K562 (cell line): Measurements from ENCODE around the gene LAIR1. TPM values are rescaled to one million over a fixed set of nuclear protein-coding genes. Genes with fewer than 3 reads are reported as not detected.

Experiments
- ATAC-seq: fragments of 200-7000 bp; cut with Tn5 transposase; 3 replicates; pipeline ENCODE4 v1.9.1; 2020; ENCODE audit warnings: moderate library complexity
- BruUV-seq: library from RNA; stranded (reverse); fragments of 400-500 nt; replicated peaks from 2 replicates; lab custom pipeline; 2021; lab: Mats Ljungman, UMichigan
- CTCF ChIA-PET: fragments of 300-600 bp; formaldehyde crosslinking; extraction: SDS; loops from one replicate; lab custom pipeline; 2021; ENCODE audit warnings: low intra/inter-chr PET ratio; lab: Yijun Ruan, JAX
- POLR2A ChIA-PET: fragments of 300-600, 350-650 bp; sonication (Branson Sonifier 250); formaldehyde crosslinking; extraction: SDS; loops from one replicate; lab custom pipeline; 2021; ENCODE audit warnings: antibody characterized with exemption, inconsistent platforms; lab: Yijun Ruan, JAX
- DNase-seq, 4 experiments: peaks; one replicate each; pipeline versions ENCODE4 v3.0.0 to v3.0.0-alpha.2; 2011 to 2018; ENCODE audit warnings: low spot score in 3 of 4, mixed read lengths in 3 of 4; ENCODE audit errors: extremely low read depth in 1 of 4
- FAIRE-seq: peaks from 2 replicates; lab custom pipeline; 2011; peaks lifted over from hg19 to GRCh38; lab: Jason Lieb, UNC
- H2AFZ ChIP-seq: 2 replicates; pipeline ENCODE4 v1.6.0; 2011; ENCODE audit warnings: low read depth, low read length, control low read depth, inconsistent platforms
- H3K27ac ChIP-seq: fragments of 200-600 bp; 3 replicates; pipeline ENCODE4 v1.8.0; 2011; ENCODE audit warnings: low read depth, mild to moderate bottlenecking, control low read depth, inconsistent platforms, low read length, moderate library complexity, mixed read lengths; ENCODE audit errors: extremely low read depth
- H3K27me3 ChIP-seq, 2 experiments: fragments of 300-600 bp in 1 of 2; 2 replicates in 1 of 2; 3 replicates in 1 of 2; pipeline versions ENCODE4 v1.6.0 to v1.8.0; 2011; ENCODE audit warnings: inconsistent platforms in 2 of 2, low read length in 2 of 2, mild to moderate bottlenecking in 1 of 2, mixed read lengths in 1 of 2, moderate library complexity in 1 of 2; ENCODE audit not compliant: control insufficient read depth in 2 of 2, insufficient read depth in 2 of 2
- H3K36me3 ChIP-seq: fragments of 300-600 bp; 3 replicates; pipeline ENCODE4 v1.8.0; 2011; ENCODE audit warnings: mild to moderate bottlenecking, low read length, inconsistent platforms; ENCODE audit not compliant: control insufficient read depth, insufficient read depth
- H3K4me1 ChIP-seq, 2 experiments: fragments of 200-600 bp in 1 of 2; replicated peaks in 1 of 2; 2 replicates in 1 of 2; 3 replicates in 1 of 2; pipeline versions ENCODE4 v1.5.1 to v1.8.0; 2011; ENCODE audit warnings: inconsistent platforms in 2 of 2, low read length in 2 of 2, mild to moderate bottlenecking in 1 of 2, mixed read lengths in 1 of 2, moderate library complexity in 1 of 2; ENCODE audit not compliant: control insufficient read depth in 2 of 2, insufficient read depth in 2 of 2
- H3K4me2 ChIP-seq: 2 replicates; pipeline ENCODE4 v1.6.1; 2011; ENCODE audit warnings: low read length, control low read depth, inconsistent platforms, mixed read lengths; ENCODE audit not compliant: insufficient read depth
- H3K4me3 ChIP-seq: fragments of 200-600 bp; sonication (generic), shearing (Covaris generic); 2 replicates; pipeline ENCODE4 v1.5.1; 2016; ENCODE audit warnings: control low read depth, inconsistent platforms
- H3K79me2 ChIP-seq: fragments of 200-600 bp; 3 replicates; pipeline ENCODE4 v1.8.0; 2011; ENCODE audit warnings: low read length, inconsistent platforms; ENCODE audit not compliant: control insufficient read depth, insufficient read depth
- H3K9ac ChIP-seq, 2 experiments: 2 replicates each; pipeline versions ENCODE4 v1.6.0 to v1.6.1; 2011; ENCODE audit warnings: low read depth in 2 of 2, low read length in 2 of 2, control low read depth in 1 of 2, inconsistent platforms in 1 of 2, mild to moderate bottlenecking in 1 of 2, mixed read lengths in 1 of 2; ENCODE audit not compliant: insufficient read depth in 1 of 2
- H3K9me1 ChIP-seq: one replicate; pipeline ENCODE4 v1.6.0; 2011; ENCODE audit warnings: inconsistent platforms, mild to moderate bottlenecking, low read length, moderate library complexity; ENCODE audit not compliant: control insufficient read depth, insufficient read depth
- H3K9me3 ChIP-seq: replicated peaks from 2 replicates; pipeline ENCODE4 v1.5.1; 2011; ENCODE audit warnings: low read depth, low read length, inconsistent platforms; ENCODE audit not compliant: control insufficient read depth, insufficient read depth
- H4K20me1 ChIP-seq: replicated peaks from 2 replicates; pipeline ENCODE4 v1.6.1; 2011; ENCODE audit warnings: low read length, inconsistent platforms, mixed read lengths; ENCODE audit not compliant: control insufficient read depth, insufficient read depth
- BACH1 ChIP-seq: fragments of 200-800 bp; sonication (Bioruptor generic); IDR thresholded peaks from 2 replicates; pipeline ENCODE4 v1.6.1; 2016; ENCODE audit warnings: missing genetic modification characterization, missing compliant biosample characterization
- BCLAF1 ChIP-seq, 2 experiments: fragments of 450-650 bp in 1 of 2; IDR thresholded peaks; 2 replicates each; pipeline ENCODE4 v1.6.1; 2011 to 2017; ENCODE audit warnings: low read depth in 2 of 2, antibody characterized with exemption in 1 of 2, borderline replicate concordance in 1 of 2, low read length in 1 of 2, mild to moderate bottlenecking in 1 of 2, mixed read lengths in 1 of 2; ENCODE audit not compliant: control insufficient read depth in 1 of 2
- CEBPB ChIP-seq: fragments of 450-650 bp; IDR thresholded peaks from 2 replicates; pipeline ENCODE4 v1.6.1; 2016; ENCODE audit warnings: missing genetic modification characterization, missing compliant biosample characterization
- CEBPZ ChIP-seq: fragments of 150-350 bp; IDR thresholded peaks from 2 replicates; pipeline ENCODE4 v1.6.1; 2014; ENCODE audit warnings: low read depth, mild to moderate bottlenecking, low read length, borderline replicate concordance
- EWSR1 ChIP-seq: fragments of 450-650 bp; IDR thresholded peaks from 2 replicates; pipeline ENCODE4 v1.6.1; 2018; ENCODE audit warnings: borderline replicate concordance, mild to moderate bottlenecking, low read depth, moderate library complexity; ENCODE audit not compliant: partially characterized antibody
- PHF8 ChIP-seq: fragments of 200-600 bp; sonication (generic); IDR thresholded peaks from 2 replicates; pipeline ENCODE4 v1.6.1; 2012; ENCODE audit warnings: mixed run types, mild to moderate bottlenecking, inconsistent platforms, low read length, moderate library complexity, borderline replicate concordance
- SRF ChIP-seq, 2 experiments: fragments of 250-450, 450-650 bp in 1 of 2; sonication (Bioruptor Pico) in 1 of 2; sonication (generic) in 1 of 2; formaldehyde crosslinking; IDR thresholded peaks; 2 replicates each; pipeline versions ENCODE4 v1.5.0 to v1.5.1; 2020 to 2022; ENCODE audit warnings: mild to moderate bottlenecking in 1 of 2, missing genetic modification reagents in 1 of 2
- TCF7 ChIP-seq: sonication (generic); IDR thresholded peaks from 2 replicates; pipeline ENCODE4 v1.6.1; 2016; ENCODE audit warnings: antibody characterized with exemption, borderline replicate concordance
- TCFL5 ChIP-seq: fragments of 250-450 bp; sonication (Bioruptor Pico); conservative IDR thresholded peaks from 2 replicates; pipeline ENCODE4 v1.6.1; 2021; ENCODE audit warnings: mild to moderate bottlenecking, moderate library complexity, matching md5 sums
- TFAM ChIP-seq: fragments of 250-450 bp; sonication (Bioruptor Pico); conservative IDR thresholded peaks from 2 replicates; pipeline ENCODE4 v1.5.0; 2021; ENCODE audit warnings: mild to moderate bottlenecking, moderate library complexity
- ZBTB33 ChIP-seq: sonication (generic); formaldehyde crosslinking; IDR thresholded peaks from 2 replicates; pipeline ENCODE4 v1.8.1; 2023; ENCODE audit warnings: mild to moderate bottlenecking, missing genetic modification reagents
- ZEB2 ChIP-seq: fragments of 450-650 bp; IDR thresholded peaks from 2 replicates; pipeline ENCODE4 v1.6.1; 2016
- WGBS: fragments of 100-300 bp; shearing (Covaris generic); methylation state at CpG from one replicate; pipeline ENCODE4 v1.1.6; 2016; ENCODE audit warnings: low coverage, mixed read lengths; ENCODE audit not compliant: insufficient coverage; ENCODE audit errors: missing lambda C conversion rate; 5-methylcytosine and 5-hydroxymethylcytosine counted together
- in situ Hi-C: fragments of 300-500 bp; cut with MboI; formaldehyde crosslinking; loops from 4 replicates; pipeline ENCODE4 v1.15.0; 2018; ENCODE audit warnings: inconsistent platforms, mixed read lengths
- intact Hi-C: fragments of 100-400 bp; cut with micrococcal nuclease; formaldehyde crosslinking; loops from 2 replicates; pipeline ENCODE4 v1.14.2; 2022
- polyA plus RNA-seq, 8 experiments: library from polyadenylated mRNA; depleted of rRNA in 4 of 8; stranded (reverse) in 5 of 8; unstranded in 3 of 8; fragments of >200 nt; fragmentation: Nextera tagmentation in 2 of 8; fragmentation: Illumina TruSeq in 1 of 8; extraction: Ambion mirVana in 2 of 8; extraction: Trizol in 1 of 8; gene quantifications; 2 replicates each; pipeline versions ENCODE4 v1.2.1 to v1.2.3, GENCODE V29; 2011 to 2014; ENCODE audit warnings: inconsistent platforms in 1 of 8, missing spikeins in 1 of 8
- total RNA-seq, 7 experiments: library from RNA; depleted of rRNA in 6 of 7; stranded (reverse); fragments of >200 nt in 6 of 7; fragmentation: Illumina TruSeq in 2 of 7; extraction: Trizol in 2 of 7; gene quantifications; 2 replicates each; pipeline versions ENCODE4 v1.2.1 to v1.2.3, GENCODE V29; 2011 to 2021; ENCODE audit warnings: low replicate concordance in 1 of 7

LAIR1 gene
- total and polyA plus RNA-seq, 9 of the 15 experiments (the other 6 are each of a cell fraction or from before 2014, with no cell fraction given), result 0.12 to 0.54 (median 0.24) TPM; not detected in 6

DNA sequence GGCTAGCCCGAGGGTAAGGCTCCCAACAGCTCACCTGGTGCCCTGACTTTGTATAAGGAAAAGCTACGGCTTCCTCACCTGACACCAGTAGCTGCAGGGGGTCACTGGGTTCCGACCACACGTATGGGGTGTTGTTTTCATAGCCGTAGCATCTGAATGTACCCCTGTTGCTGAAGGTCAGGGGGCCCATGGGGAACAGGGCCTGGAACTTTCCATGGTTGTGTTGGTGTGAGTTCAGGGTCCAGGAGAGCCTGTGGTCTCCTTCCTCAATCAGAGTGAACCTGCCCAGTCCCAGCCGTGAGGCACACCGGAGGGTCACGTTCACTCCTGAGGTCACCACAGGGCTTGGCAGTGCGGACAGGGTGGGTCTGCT is 26.9 kb downstream of the LAIR1 start:
- BruUV-seq, result no TSS peak
- 5% methylated on average over 7 of the region's 9 CpGs for whole genome bisulfite sequencing

More for the DNA sequence above, 26.9 kb downstream of the LAIR1 start:
- Histone ChIP-seq H3K9ac (no peak overlapping the region), H3K4me1 (no peaks in the 10 kb centered on the region; a peak in 1 of 5 replicates), H4K20me1 (peaks cover 3% of the 10 kb centered on the region; the same call in 1 of the 2 replicates), H3K79me2 (no peaks in the 10 kb centered on the region), H3K36me3 (no peaks in the 10 kb centered on the region), H3K4me3 (no peak overlapping the region), H2AFZ (no peak overlapping the region), H3K9me3 (no peaks in the 10 kb centered on the region), H3K27ac (no peak overlapping the region), H3K9me1 (no peaks in the 10 kb centered on the region), H3K27me3 (peaks cover 10 to 53% of the 10 kb centered on the region in 2 experiments), H3K4me2 (no peak overlapping the region)
- no peak for ATAC-seq
- no peak for DNase-seq
- TF ChIP-seq EWSR1, result no peak
- TF ChIP-seq PHF8, result no peak
- TF ChIP-seq CEBPZ, result no peak
- TF ChIP-seq BCLAF1 (IDR thresholded peaks at IDR 0.05; ENCODE audit: borderline replicate concordance in 1 of 2, control insufficient read depth in 1 of 2, low read depth in 2 of 2, low read length in 1 of 2), result no peak
- TF ChIP-seq CEBPB (tag), result no peak
- TF ChIP-seq ZBTB33 (CRISPR knock-in tag), result no peak
- TF ChIP-seq ZEB2, result no peak
- TF ChIP-seq SRF (CRISPR knock-in tag; IDR thresholded peaks at IDR 0.05), result no peak
- no peak for TF ChIP-seq BACH1
- no peak for TF ChIP-seq TCFL5
- TF ChIP-seq TFAM (CRISPR knock-in tag), result no peak
- TF ChIP-seq TCF7, result no peak
- POLR2A ChIA-PET, result no interaction called here
- intact Hi-C loops, result no loop called here
- CTCF ChIA-PET, result no interaction called here
- in situ Hi-C loops, result no loop called here
- no peak for FAIRE-seq
